ENCODE results near the gene COA1. TPM values are rescaled to one million over a fixed set of nuclear protein-coding genes. Genes with fewer than 3 reads are reported as not detected.

COA1 gene
- total and polyA plus RNA-seq, 9 of the 15 experiments (the other 6 are each of a cell fraction or from before 2014, with no cell fraction given): 98.9 to 463 (median 181) TPM

DNA sequence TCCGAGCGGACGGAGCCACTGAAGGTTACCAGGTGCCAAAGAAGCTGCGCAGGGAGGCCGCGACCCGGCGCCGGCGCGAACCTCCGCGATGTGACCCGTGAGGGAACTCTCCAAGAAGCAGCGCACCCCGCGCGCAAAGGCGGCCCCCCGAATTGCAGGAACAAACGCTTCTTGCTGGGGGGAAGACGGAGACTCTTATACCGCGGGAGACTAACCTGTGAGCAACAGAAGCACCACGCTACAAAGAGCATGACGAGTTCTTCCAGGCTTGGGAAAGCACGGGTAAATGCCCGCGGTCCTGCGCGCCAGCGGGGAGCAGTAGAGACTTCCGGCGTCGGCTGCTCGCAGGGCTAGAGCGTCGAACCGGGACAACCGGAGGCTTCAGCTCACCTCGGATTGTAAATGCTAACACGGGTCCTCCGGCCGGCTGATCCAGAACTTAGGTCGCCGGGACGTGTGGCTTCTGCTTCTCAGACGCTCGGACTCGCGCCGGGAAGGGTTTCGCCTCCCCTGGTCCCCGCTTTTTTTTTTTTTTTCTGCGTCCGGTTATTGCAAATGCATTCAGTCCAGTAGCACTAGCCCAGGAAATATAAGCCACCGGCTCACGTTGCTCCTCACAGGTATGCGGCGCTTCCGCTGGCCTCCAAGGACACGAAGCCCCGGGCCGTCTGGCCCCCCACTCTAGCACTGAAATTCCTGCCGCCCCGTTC is at the start of gene COA1 (continued):
- TF ChIP-seq, protein P1, sequence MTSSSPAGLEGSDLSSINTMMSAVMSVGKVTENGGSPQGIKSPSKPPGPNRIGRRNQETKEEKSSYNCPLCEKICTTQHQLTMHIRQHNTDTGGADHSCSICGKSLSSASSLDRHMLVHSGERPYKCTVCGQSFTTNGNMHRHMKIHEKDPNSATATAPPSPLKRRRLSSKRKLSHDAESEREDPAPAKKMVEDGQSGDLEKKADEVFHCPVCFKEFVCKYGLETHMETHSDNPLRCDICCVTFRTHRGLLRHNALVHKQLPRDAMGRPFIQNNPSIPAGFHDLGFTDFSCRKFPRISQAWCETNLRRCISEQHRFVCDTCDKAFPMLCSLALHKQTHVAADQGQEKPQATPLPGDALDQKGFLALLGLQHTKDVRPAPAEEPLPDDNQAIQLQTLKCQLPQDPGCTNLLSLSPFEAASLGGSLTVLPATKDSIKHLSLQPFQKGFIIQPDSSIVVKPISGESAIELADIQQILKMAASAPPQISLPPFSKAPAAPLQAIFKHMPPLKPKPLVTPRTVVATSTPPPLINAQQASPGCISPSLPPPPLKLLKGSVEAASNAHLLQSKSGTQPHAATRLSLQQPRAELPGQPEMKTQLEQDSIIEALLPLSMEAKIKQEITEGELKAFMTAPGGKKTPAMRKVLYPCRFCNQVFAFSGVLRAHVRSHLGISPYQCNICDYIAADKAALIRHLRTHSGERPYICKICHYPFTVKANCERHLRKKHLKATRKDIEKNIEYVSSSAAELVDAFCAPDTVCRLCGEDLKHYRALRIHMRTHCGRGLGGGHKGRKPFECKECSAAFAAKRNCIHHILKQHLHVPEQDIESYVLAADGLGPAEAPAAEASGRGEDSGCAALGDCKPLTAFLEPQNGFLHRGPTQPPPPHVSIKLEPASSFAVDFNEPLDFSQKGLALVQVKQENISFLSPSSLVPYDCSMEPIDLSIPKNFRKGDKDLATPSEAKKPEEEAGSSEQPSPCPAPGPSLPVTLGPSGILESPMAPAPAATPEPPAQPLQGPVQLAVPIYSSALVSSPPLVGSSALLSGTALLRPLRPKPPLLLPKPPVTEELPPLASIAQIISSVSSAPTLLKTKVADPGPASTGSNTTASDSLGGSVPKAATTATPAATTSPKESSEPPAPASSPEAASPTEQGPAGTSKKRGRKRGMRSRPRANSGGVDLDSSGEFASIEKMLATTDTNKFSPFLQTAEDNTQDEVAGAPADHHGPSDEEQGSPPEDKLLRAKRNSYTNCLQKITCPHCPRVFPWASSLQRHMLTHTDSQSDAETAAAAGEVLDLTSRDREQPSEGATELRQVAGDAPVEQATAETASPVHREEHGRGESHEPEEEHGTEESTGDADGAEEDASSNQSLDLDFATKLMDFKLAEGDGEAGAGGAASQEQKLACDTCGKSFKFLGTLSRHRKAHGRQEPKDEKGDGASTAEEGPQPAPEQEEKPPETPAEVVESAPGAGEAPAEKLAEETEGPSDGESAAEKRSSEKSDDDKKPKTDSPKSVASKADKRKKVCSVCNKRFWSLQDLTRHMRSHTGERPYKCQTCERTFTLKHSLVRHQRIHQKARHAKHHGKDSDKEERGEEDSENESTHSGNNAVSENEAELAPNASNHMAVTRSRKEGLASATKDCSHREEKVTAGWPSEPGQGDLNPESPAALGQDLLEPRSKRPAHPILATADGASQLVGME (CRISPR knock-in tag; IDR thresholded peaks at IDR 0.05): no peak
- peak; percentile 92 for TF ChIP-seq EP400 (IDR thresholded peaks at IDR 0.05)
- TF ChIP-seq NFIC (IDR thresholded peaks at IDR 0.05): peak; percentile 31; the same call in 1 of the 2 replicates
- peak; percentile 90 for TF ChIP-seq TBP (optimal IDR thresholded peaks at IDR 0.05; ENCODE audit: low read depth, low read length)
- no peak for TF ChIP-seq PTTG1 (tag; IDR thresholded peaks at IDR 0.05; ENCODE audit: low read depth)
- TF ChIP-seq NFE2 (IDR thresholded peaks at IDR 0.05; ENCODE audit: low read depth): no peak
- TF ChIP-seq POLR3A (IDR thresholded peaks at IDR 0.05; ENCODE audit: borderline replicate concordance, extremely low read depth, insufficient read depth, insufficient read length): no peak
- no peak for TF ChIP-seq RHOXF2B (CRISPR knock-in tag; conservative IDR thresholded peaks at IDR 0.05)
- no peak for TF ChIP-seq IFI16 (CRISPR knock-in tag; IDR thresholded peaks at IDR 0.05)
- TF ChIP-seq KLF10 (CRISPR knock-in tag; IDR thresholded peaks at IDR 0.05): no peak
- TF ChIP-seq BRF1 (IDR thresholded peaks at IDR 0.05; ENCODE audit: borderline replicate concordance, extremely low read depth, insufficient read length): no peak
- TF ChIP-seq, protein P2, sequence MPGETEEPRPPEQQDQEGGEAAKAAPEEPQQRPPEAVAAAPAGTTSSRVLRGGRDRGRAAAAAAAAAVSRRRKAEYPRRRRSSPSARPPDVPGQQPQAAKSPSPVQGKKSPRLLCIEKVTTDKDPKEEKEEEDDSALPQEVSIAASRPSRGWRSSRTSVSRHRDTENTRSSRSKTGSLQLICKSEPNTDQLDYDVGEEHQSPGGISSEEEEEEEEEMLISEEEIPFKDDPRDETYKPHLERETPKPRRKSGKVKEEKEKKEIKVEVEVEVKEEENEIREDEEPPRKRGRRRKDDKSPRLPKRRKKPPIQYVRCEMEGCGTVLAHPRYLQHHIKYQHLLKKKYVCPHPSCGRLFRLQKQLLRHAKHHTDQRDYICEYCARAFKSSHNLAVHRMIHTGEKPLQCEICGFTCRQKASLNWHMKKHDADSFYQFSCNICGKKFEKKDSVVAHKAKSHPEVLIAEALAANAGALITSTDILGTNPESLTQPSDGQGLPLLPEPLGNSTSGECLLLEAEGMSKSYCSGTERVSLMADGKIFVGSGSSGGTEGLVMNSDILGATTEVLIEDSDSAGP (CRISPR knock-in tag; IDR thresholded peaks at IDR 0.05): no peak
